Measurements from ENCODE around the gene GULP1.

- TF ChIP-seq POLR2AphosphoS5 (IDR thresholded peaks at IDR 0.05; ENCODE audit: low read depth) (no peak), CTCF (IDR thresholded peaks at IDR 0.05; ENCODE audit: insufficient read depth, low read length) (no peak), REST (IDR thresholded peaks at IDR 0.05; ENCODE audit: insufficient replicate concordance, low read depth) (no peak), SPI1 (IDR thresholded peaks at IDR 0.05; ENCODE audit: borderline replicate concordance, low read depth) (no peak), GABPA (IDR thresholded peaks at IDR 0.05; ENCODE audit: low read depth) (no peak)
These were observed 86.8 kb downstream of the GULP1 start for GRCh38 chr2:188378371-188378950.
